Epithelial cell of prostate (primary cell): Measurements from ENCODE around the gene OR5H2.
"Not testable (repeated sequence)": the region's sequence is repeated elsewhere in the genome, so short reads cannot be mapped to it uniquely, and the experiment has no call there.

Experiments used
- DNase-seq: peaks from one replicate; pipeline ENCODE4 v3.0.0-alpha.2; 2011; ENCODE audit warnings: low read depth, low spot score
- H3K27ac ChIP-seq: fragments of 450-650 bp; 2 replicates; pipeline ENCODE4 v1.5.1; 2017; ENCODE audit warnings: mild to moderate bottlenecking

OR5H2 gene

GRCh38 chr3:98282205-98282604 is at the start of gene OR5H2:
OR5H2 (plus strand) TSS chr3:98282505; CDS start chr3:98282903, 398 bp downstream.
- H3K27ac ChIP-seq: no peak within 1 kb of the TSS
- DNase-seq: no peak

- no peak for DNase-seq
These were observed 48.8 kb upstream of the OR5H2 start for GRCh38 chr3:98233468-98233867.

GRCh38 chr3:98240131-98240530 is 42.2 kb upstream of the OR5H2 start:
- no peak for DNase-seq
- H3K27ac ChIP-seq: no peak overlapping the region

More at GRCh38 chr3:98233468-98233867, 48.8 kb upstream of the OR5H2 start:
- no peak overlapping the region for H3K27ac ChIP-seq

- no peak overlapping the region for H3K27ac ChIP-seq
- no peak for DNase-seq
These were observed 40.1 kb upstream of the OR5H2 start for GRCh38 chr3:98242155-98242554.

GRCh38 chr3:98243843-98244242 is 38.5 kb upstream of the OR5H2 start:
- DNase-seq: no peak
- H3K27ac ChIP-seq: no peak overlapping the region

GRCh38 chr3:98246142-98246541 is 36.2 kb upstream of the OR5H2 start:
- no peak overlapping the region for H3K27ac ChIP-seq
- DNase-seq: no peak

GRCh38 chr3:98256026-98256425 is 26.3 kb upstream of the OR5H2 start:
- H3K27ac ChIP-seq, DNase-seq: not testable (repeated sequence)

- no peak for DNase-seq
- no peak overlapping the region for H3K27ac ChIP-seq
These were observed 22.6 kb upstream of the OR5H2 start for GRCh38 chr3:98259707-98260106.

- no peak for DNase-seq
- no peak overlapping the region for H3K27ac ChIP-seq
These were observed 20.3 kb upstream of the OR5H2 start for GRCh38 chr3:98262046-98262445.

- H3K27ac ChIP-seq: no peak within 1 kb of the TSS
- no peak for DNase-seq
These were observed 18.4 kb upstream of the OR5H2 start, which contains the start of gene OR5H6 for GRCh38 chr3:98263944-98264343. OR5H6 (plus strand) TSS chr3:98264244; CDS start chr3:98264333, 89 bp downstream.

GRCh38 chr3:98269846-98270245 is 12.5 kb upstream of the OR5H2 start:
- no peak overlapping the region for H3K27ac ChIP-seq
- DNase-seq: no peak

GRCh38 chr3:98272126-98272525 is 10.2 kb upstream of the OR5H2 start:
- DNase-seq: no peak
- no peak overlapping the region for H3K27ac ChIP-seq

- no peak overlapping the region for H3K27ac ChIP-seq
- no peak for DNase-seq
These were observed 7.4 kb upstream of the OR5H2 start for GRCh38 chr3:98274914-98275313.

GRCh38 chr3:98290916-98291315 is 8.6 kb downstream of the OR5H2 start:
- no peak for DNase-seq
- no peak overlapping the region for H3K27ac ChIP-seq

- H3K27ac ChIP-seq: no peak overlapping the region
- no peak for DNase-seq
These were observed 9.1 kb downstream of the OR5H2 start for GRCh38 chr3:98291332-98291957.

GRCh38 chr3:98322101-98322500 is 39.8 kb downstream of the OR5H2 start:
- H3K27ac ChIP-seq: no peak overlapping the region
- no peak for DNase-seq

GRCh38 chr3:98322686-98323085 is 40.4 kb downstream of the OR5H2 start:
- H3K27ac ChIP-seq: no peak overlapping the region
- no peak for DNase-seq

- H3K27ac ChIP-seq: no peak overlapping the region
- DNase-seq: no peak
These were observed 41.1 kb downstream of the OR5H2 start for GRCh38 chr3:98323425-98323824.

- no peak overlapping the region for H3K27ac ChIP-seq
- DNase-seq: no peak
These were observed 42.8 kb downstream of the OR5H2 start for GRCh38 chr3:98325055-98325454.

- DNase-seq: no peak
- H3K27ac ChIP-seq: no peak overlapping the region
These were observed 44.0 kb downstream of the OR5H2 start for GRCh38 chr3:98326105-98326893.

GRCh38 chr3:98326945-98327344 is 44.6 kb downstream of the OR5H2 start:
- DNase-seq: no peak
- no peak overlapping the region for H3K27ac ChIP-seq

- H3K27ac ChIP-seq: no peak overlapping the region
- DNase-seq: no peak
These were observed 46.6 kb downstream of the OR5H2 start for GRCh38 chr3:98328933-98329332.
